Sigmoid colon (tissue), 7 donors: Measurements from ENCODE around the gene INPP5F. TPM values are rescaled to one million over a fixed set of nuclear protein-coding genes. Genes with fewer than 3 reads are reported as not detected.

ENCODE experiments used
- DNase-seq: peaks from one replicate; pipeline ENCODE4 v3.0.0-alpha.2; 2019
- H3K27ac ChIP-seq, 4 donors: fragments of 200-600 bp; sonication (generic); one replicate each; pipeline ENCODE4 v1.5.1; 2016 to 2019; ENCODE audit warnings: mild to moderate bottlenecking in 1 of 4
- H3K27me3 ChIP-seq, 3 donors: fragments of 200-600 bp; sonication (generic); one replicate each; pipeline ENCODE4 v1.5.1; 2019; ENCODE audit warnings: mild to moderate bottlenecking in 1 of 3
- H3K36me3 ChIP-seq, 4 donors: fragments of 200-600 bp; sonication (generic); one replicate each; pipeline ENCODE4 v1.5.1; 2016 to 2019
- H3K4me1 ChIP-seq, 4 donors: fragments of 200-600 bp; sonication (generic); one replicate each; pipeline ENCODE4 v1.5.1; 2017 to 2019
- H3K4me3 ChIP-seq, 4 donors: fragments of 200-600 bp; sonication (generic); one replicate each; pipeline ENCODE4 v1.5.1; 2017 to 2019; ENCODE audit warnings: mild to moderate bottlenecking in 2 of 4, moderate library complexity in 1 of 4
- H3K9me3 ChIP-seq, 4 donors: fragments of 200-600 bp in 3 of 4; sonication (generic) in 3 of 4; one replicate each; pipeline versions ENCODE4 v1.5.1 to v1.6.1; 2013 to 2019
- CTCF ChIP-seq, 4 experiments: fragments of 450-650 bp in 3 of 4; fragments of 200-600 bp in 1 of 4; IDR thresholded peaks; one replicate each; pipeline ENCODE4 v1.5.1; 2016 to 2019; ENCODE audit warnings: antibody characterized with exemption in 4 of 4, mild to moderate bottlenecking in 3 of 4, moderate library complexity in 2 of 4
- EP300 ChIP-seq, 4 donors: sonication (generic); formaldehyde crosslinking; IDR thresholded peaks; one replicate each; pipeline ENCODE4 v1.6.1; 2017; ENCODE audit warnings: antibody characterized with exemption in 4 of 4
- POLR2A ChIP-seq, 2 donors: fragments of 450-650 bp; IDR thresholded peaks; one replicate each; pipeline ENCODE4 v1.6.1; 2016; ENCODE audit warnings: antibody characterized with exemption in 2 of 2, mild to moderate bottlenecking in 2 of 2, moderate library complexity in 2 of 2
- POLR2AphosphoS5 ChIP-seq, 4 donors: sonication (generic); formaldehyde crosslinking; IDR thresholded peaks; one replicate each; pipeline ENCODE4 v1.6.1; 2017; ENCODE audit warnings: antibody characterized with exemption in 4 of 4
- WGBS, 2 donors: extraction: QIAGEN DNeasy Blood & Tissue Kit; methylation state at CpG; one replicate each; pipeline ENCODE4 v1.1.7; 2013; 5-methylcytosine and 5-hydroxymethylcytosine counted together
- intact Hi-C: fragments of 100-400 bp; cut with DNase I; formaldehyde crosslinking; loops from one replicate; pipeline ENCODE4 v1.15.1; 2023
- polyA plus RNA-seq, 3 donors: library from polyadenylated mRNA; stranded (reverse); fragments of 200-250 nt; gene quantifications; one replicate each; pipeline ENCODE4 v1.2.3, GENCODE V29; 2013
- total RNA-seq, 4 donors: library from RNA; depleted of rRNA; stranded (reverse); fragments of >200 nt; gene quantifications; one replicate each; pipeline ENCODE4 v1.1.0, GENCODE V29; 2016
- donor health status: healthy with polysubstance abuse.
- donor health status: Bipolar disorder and iron deficiency.
- donor health status: healthy.

INPP5F gene
- total and polyA plus RNA-seq, 7 donors = 4.4 to 22.2 (median 16.0) TPM

GRCh38 chr10:119693262-119693957, 32.4 kb upstream of the INPP5F start:
- TF ChIP-seq CTCF (IDR thresholded peaks at IDR 0.05) = no peak
- TF ChIP-seq POLR2A (IDR thresholded peaks at IDR 0.05) = no peak
- no peak for TF ChIP-seq EP300 (IDR thresholded peaks at IDR 0.05)
- no peak for TF ChIP-seq POLR2AphosphoS5 (IDR thresholded peaks at IDR 0.05)
- no peak overlapping the region for H3K27ac ChIP-seq
- intact Hi-C loops = no loop called here

GRCh38 chr10:119694608-119695007, 31.2 kb upstream of the INPP5F start:
- no peaks in the 10 kb centered on the region for H3K36me3 ChIP-seq
- TF ChIP-seq POLR2A (IDR thresholded peaks at IDR 0.05) (no peak), POLR2AphosphoS5 (IDR thresholded peaks at IDR 0.05) (no peak), EP300 (IDR thresholded peaks at IDR 0.05) (no peak), CTCF (IDR thresholded peaks at IDR 0.05) (no peak)
- no peaks in the 10 kb centered on the region for H3K9me3 ChIP-seq
- no peaks in the 10 kb centered on the region for H3K4me1 ChIP-seq
- H3K27me3 ChIP-seq = no peaks in the 10 kb centered on the region
- WGBS, 2 donors = 90 to 93% methylated on average over 7 of the region's 7 CpGs
- intact Hi-C loops = no loop called here
- no peak for DNase-seq
- no peak overlapping the region for H3K4me3 ChIP-seq
- H3K27ac ChIP-seq = no peak overlapping the region

More at GRCh38 chr10:119693262-119693957, 32.4 kb upstream of the INPP5F start:
- H3K4me3 ChIP-seq = no peak overlapping the region
- WGBS, 2 donors = 71 to 74% methylated on average over 6 of the region's 6 CpGs
- H3K9me3 ChIP-seq = no peaks in the 10 kb centered on the region
- no peaks in the 10 kb centered on the region for H3K27me3 ChIP-seq
- no peaks in the 10 kb centered on the region for H3K4me1 ChIP-seq
- DNase-seq = no peak
- H3K36me3 ChIP-seq = no peaks in the 10 kb centered on the region

- no peak for DNase-seq
- Histone ChIP-seq H3K27me3 (no peaks in the 10 kb centered on the region), H3K27ac (no peak overlapping the region), H3K36me3 (no peaks in the 10 kb centered on the region), H3K9me3 (no peaks in the 10 kb centered on the region), H3K4me1 (peaks cover 0 to 14% (median 3%) of the 10 kb centered on the region in 4 donors), H3K4me3 (no peak overlapping the region)
- WGBS, 2 donors = 56 to 64% methylated on average over 4 of the region's 4 CpGs
- no peak for TF ChIP-seq POLR2A (IDR thresholded peaks at IDR 0.05)
- intact Hi-C loops = no loop called here
Observed at GRCh38 chr10:119700321-119700954, 25.4 kb upstream of the INPP5F start.

- intact Hi-C loops = no loop called here
- Histone ChIP-seq H3K9me3 (peaks cover 0 to 1% (median 0%) of the 10 kb centered on the region in 4 donors), H3K36me3 (no peaks in the 10 kb centered on the region), H3K27me3 (no peaks in the 10 kb centered on the region), H3K4me1 (peaks cover 0 to 20% (median 4%) of the 10 kb centered on the region in 4 donors), H3K27ac (no peak overlapping the region), H3K4me3 (no peak overlapping the region)
- no peak for TF ChIP-seq CTCF (IDR thresholded peaks at IDR 0.05)
- no peak for TF ChIP-seq POLR2A (IDR thresholded peaks at IDR 0.05)
- TF ChIP-seq EP300 (IDR thresholded peaks at IDR 0.05) = no peak
- TF ChIP-seq POLR2AphosphoS5 (IDR thresholded peaks at IDR 0.05) = no peak
- 40 to 65% methylated on average over 7 of the region's 7 CpGs for WGBS, 2 donors
- no peak for DNase-seq
Observed at GRCh38 chr10:119701861-119702260, 24.0 kb upstream of the INPP5F start.

GRCh38 chr10:119702583-119702982, 23.3 kb upstream of the INPP5F start:
- Histone ChIP-seq H3K9me3 (peaks cover 0 to 3% (median 0%) of the 10 kb centered on the region in 4 donors), H3K4me1 (peaks cover 0 to 20% (median 4%) of the 10 kb centered on the region in 4 donors), H3K36me3 (no peaks in the 10 kb centered on the region), H3K27ac (no peak overlapping the region), H3K27me3 (no peaks in the 10 kb centered on the region), H3K4me3 (no peak overlapping the region)
- intact Hi-C loops = no loop called here
- no peak for TF ChIP-seq POLR2AphosphoS5 (IDR thresholded peaks at IDR 0.05)
- TF ChIP-seq CTCF (IDR thresholded peaks at IDR 0.05) = no peak
- no peak for TF ChIP-seq EP300 (IDR thresholded peaks at IDR 0.05)
- TF ChIP-seq POLR2A (IDR thresholded peaks at IDR 0.05) = no peak
- WGBS, 2 donors = 73 to 88% methylated on average over 2 of the region's 2 CpGs
- DNase-seq = no peak
